ENCODE measurements around the gene DCAF6. TPM values are rescaled to one million over a fixed set of nuclear protein-coding genes. Genes with fewer than 3 reads are reported as not detected.
"Not testable (repeated sequence)": the region's sequence is repeated elsewhere in the genome, so short reads cannot be mapped to it uniquely, and the experiment has no call there.

The DCAF6 gene
- total and polyA plus RNA-seq, 4 donors, result 33.5 to 105 (median 71.1) TPM

DNA sequence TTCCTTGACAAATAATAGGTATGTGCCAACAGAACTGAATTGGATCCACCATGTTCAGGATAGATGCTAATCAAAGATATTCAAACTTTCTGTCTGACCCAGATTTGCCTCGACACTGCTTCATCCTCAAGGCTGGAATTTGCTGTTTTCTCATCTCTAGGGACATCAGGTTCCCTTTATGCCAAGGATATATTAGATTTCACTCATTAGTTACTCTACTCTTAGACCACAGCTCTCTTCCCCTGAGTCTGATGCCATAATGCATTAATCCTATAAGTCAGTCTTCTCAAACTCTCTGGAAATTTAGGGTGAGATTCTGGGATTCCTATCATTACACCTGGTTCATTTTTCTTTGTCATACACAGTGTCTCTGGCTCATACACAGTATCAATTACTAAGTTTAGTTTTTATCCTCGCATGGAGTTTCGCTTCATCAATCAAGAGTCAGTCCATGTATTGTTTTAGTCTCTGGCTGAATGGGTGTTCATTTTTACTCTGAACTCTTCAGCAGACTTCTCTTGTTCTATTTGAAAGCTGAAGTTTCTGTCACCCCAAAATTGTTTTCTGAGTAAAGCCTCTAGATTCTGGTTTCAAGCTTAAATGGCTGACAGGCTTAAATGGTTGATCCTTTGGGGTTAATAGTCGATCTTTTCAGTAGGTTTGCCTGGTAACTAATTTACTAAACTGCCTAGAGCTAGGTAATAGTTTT lies 9.3 kb upstream of the DCAF6 start:
- TF ChIP-seq YY1 (IDR thresholded peaks at IDR 0.05) (no peak), EGR1 (IDR thresholded peaks at IDR 0.05; ENCODE audit: low read depth in 2 of 2) (no peak), SP1 (IDR thresholded peaks at IDR 0.05) (no peak), FOXA2 (IDR thresholded peaks at IDR 0.05) (no peak), HNF4G (IDR thresholded peaks at IDR 0.05) (no peak), RXRA (IDR thresholded peaks at IDR 0.05) (no peak), JUND (IDR thresholded peaks at IDR 0.05) (no peak), RAD21 (IDR thresholded peaks at IDR 0.05) (no peak), TAF1 (conservative IDR thresholded peaks at IDR 0.05) (no peak), GABPA (IDR thresholded peaks at IDR 0.05 in 1 of 2, conservative IDR thresholded peaks at IDR 0.05 in 1 of 2) (no peak)
- TF ChIP-seq, protein P1, sequence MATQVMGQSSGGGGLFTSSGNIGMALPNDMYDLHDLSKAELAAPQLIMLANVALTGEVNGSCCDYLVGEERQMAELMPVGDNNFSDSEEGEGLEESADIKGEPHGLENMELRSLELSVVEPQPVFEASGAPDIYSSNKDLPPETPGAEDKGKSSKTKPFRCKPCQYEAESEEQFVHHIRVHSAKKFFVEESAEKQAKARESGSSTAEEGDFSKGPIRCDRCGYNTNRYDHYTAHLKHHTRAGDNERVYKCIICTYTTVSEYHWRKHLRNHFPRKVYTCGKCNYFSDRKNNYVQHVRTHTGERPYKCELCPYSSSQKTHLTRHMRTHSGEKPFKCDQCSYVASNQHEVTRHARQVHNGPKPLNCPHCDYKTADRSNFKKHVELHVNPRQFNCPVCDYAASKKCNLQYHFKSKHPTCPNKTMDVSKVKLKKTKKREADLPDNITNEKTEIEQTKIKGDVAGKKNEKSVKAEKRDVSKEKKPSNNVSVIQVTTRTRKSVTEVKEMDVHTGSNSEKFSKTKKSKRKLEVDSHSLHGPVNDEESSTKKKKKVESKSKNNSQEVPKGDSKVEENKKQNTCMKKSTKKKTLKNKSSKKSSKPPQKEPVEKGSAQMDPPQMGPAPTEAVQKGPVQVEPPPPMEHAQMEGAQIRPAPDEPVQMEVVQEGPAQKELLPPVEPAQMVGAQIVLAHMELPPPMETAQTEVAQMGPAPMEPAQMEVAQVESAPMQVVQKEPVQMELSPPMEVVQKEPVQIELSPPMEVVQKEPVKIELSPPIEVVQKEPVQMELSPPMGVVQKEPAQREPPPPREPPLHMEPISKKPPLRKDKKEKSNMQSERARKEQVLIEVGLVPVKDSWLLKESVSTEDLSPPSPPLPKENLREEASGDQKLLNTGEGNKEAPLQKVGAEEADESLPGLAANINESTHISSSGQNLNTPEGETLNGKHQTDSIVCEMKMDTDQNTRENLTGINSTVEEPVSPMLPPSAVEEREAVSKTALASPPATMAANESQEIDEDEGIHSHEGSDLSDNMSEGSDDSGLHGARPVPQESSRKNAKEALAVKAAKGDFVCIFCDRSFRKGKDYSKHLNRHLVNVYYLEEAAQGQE (IDR thresholded peaks at IDR 0.05), result no peak
- TF ChIP-seq, protein P2, sequence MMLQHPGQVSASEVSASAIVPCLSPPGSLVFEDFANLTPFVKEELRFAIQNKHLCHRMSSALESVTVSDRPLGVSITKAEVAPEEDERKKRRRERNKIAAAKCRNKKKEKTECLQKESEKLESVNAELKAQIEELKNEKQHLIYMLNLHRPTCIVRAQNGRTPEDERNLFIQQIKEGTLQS (IDR thresholded peaks at IDR 0.05), result no peak
- TF ChIP-seq, protein P3, sequence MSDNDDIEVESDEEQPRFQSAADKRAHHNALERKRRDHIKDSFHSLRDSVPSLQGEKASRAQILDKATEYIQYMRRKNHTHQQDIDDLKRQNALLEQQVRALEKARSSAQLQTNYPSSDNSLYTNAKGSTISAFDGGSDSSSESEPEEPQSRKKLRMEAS (IDR thresholded peaks at IDR 0.05), result no peak
- TF ChIP-seq, protein P4, sequence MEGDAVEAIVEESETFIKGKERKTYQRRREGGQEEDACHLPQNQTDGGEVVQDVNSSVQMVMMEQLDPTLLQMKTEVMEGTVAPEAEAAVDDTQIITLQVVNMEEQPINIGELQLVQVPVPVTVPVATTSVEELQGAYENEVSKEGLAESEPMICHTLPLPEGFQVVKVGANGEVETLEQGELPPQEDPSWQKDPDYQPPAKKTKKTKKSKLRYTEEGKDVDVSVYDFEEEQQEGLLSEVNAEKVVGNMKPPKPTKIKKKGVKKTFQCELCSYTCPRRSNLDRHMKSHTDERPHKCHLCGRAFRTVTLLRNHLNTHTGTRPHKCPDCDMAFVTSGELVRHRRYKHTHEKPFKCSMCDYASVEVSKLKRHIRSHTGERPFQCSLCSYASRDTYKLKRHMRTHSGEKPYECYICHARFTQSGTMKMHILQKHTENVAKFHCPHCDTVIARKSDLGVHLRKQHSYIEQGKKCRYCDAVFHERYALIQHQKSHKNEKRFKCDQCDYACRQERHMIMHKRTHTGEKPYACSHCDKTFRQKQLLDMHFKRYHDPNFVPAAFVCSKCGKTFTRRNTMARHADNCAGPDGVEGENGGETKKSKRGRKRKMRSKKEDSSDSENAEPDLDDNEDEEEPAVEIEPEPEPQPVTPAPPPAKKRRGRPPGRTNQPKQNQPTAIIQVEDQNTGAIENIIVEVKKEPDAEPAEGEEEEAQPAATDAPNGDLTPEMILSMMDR (IDR thresholded peaks at IDR 0.05; ENCODE audit: low read depth, low read length, missing input control), result no peak
- peak overlapping the region; percentile 16 to 61 for H3K27ac ChIP-seq (ENCODE audit: low read depth in 1 of 2, low read length in 2 of 2)
- peak overlapping the region in 2 of 3 donors; percentile 9 to 34 for H3K4me3 ChIP-seq (ENCODE audit: low read depth in 1 of 3, low read length in 3 of 3)

DNA sequence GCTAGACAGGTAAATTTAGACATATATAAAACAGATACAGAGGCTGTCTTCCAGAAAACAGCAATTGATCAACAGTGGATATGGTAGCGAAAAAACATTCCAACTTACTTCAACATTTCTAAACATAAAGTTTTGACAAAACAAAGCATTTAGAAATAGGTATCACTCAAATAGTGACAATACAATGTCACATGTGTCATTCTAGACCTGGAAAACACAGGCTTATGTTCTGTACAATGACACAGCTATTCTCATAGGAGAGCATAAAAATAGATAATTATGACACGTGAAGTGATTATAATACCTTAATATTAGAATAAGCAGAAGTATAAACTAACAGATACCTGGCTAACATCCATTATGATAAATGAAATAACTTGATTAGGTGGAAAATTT lies 8.0 kb upstream of the DCAF6 start:
- Histone ChIP-seq H3K9me3 (ENCODE audit: control insufficient read depth in 4 of 4, low read length in 3 of 4) (no peaks in the 10 kb centered on the region), H3K4me3 (ENCODE audit: low read depth in 1 of 3, low read length in 3 of 3) (peak overlapping the region in 1 of 3 donors; percentile 34), H3K27me3 (ENCODE audit: control insufficient read depth in 4 of 4, insufficient read depth in 4 of 4, low read length in 3 of 4) (no peaks in the 10 kb centered on the region), H3K36me3 (ENCODE audit: control insufficient read depth in 4 of 4, insufficient read depth in 3 of 4, low read depth in 1 of 4, low read length in 3 of 4) (peaks cover 0 to 2% (median under 1%) of the 10 kb centered on the region in 4 donors), H3K9ac (ENCODE audit: low read depth in 1 of 2, low read length in 2 of 2) (peak overlapping the region in 1 of 2 donors; percentile 66), H3K27ac (ENCODE audit: low read depth in 1 of 2, low read length in 2 of 2) (peak overlapping the region; percentile 16 to 61), H3K4me1 (ENCODE audit: control insufficient read depth in 4 of 4, insufficient read depth in 4 of 4, low read length in 3 of 4) (peaks cover 1 to 49% (median 33%) of the 10 kb centered on the region in 4 donors)
- 35% methylated on average over 2 of the region's 2 CpGs for WGBS
- DNase-seq (ENCODE audit: low spot score), result no peak
- no peak for TF ChIP-seq YY1 (IDR thresholded peaks at IDR 0.05)
- no peak for TF ChIP-seq EGR1 (IDR thresholded peaks at IDR 0.05; ENCODE audit: low read depth in 2 of 2)
- TF ChIP-seq, protein P4 (IDR thresholded peaks at IDR 0.05; ENCODE audit: low read depth, low read length, missing input control), result no peak
- TF ChIP-seq FOXA2 (IDR thresholded peaks at IDR 0.05), result no peak

More for the DNA sequence above, 9.3 kb upstream of the DCAF6 start:
- DNase-seq (ENCODE audit: low spot score), result no peak
- WGBS, result 40% methylated on average over 4 of the region's 4 CpGs
- Histone ChIP-seq H3K9me3 (ENCODE audit: control insufficient read depth in 4 of 4, low read length in 3 of 4) (no peaks in the 10 kb centered on the region), H3K9ac (ENCODE audit: low read depth in 1 of 2, low read length in 2 of 2) (peak overlapping the region; percentile 18 to 73), H3K27me3 (ENCODE audit: control insufficient read depth in 4 of 4, insufficient read depth in 4 of 4, low read length in 3 of 4) (no peaks in the 10 kb centered on the region), H3K4me1 (ENCODE audit: control insufficient read depth in 4 of 4, insufficient read depth in 4 of 4, low read length in 3 of 4) (peaks cover 1 to 56% (median 28%) of the 10 kb centered on the region in 4 donors), H3K36me3 (ENCODE audit: control insufficient read depth in 4 of 4, insufficient read depth in 3 of 4, low read depth in 1 of 4, low read length in 3 of 4) (peaks cover 0 to 5% (median 1%) of the 10 kb centered on the region in 4 donors)

DNA sequence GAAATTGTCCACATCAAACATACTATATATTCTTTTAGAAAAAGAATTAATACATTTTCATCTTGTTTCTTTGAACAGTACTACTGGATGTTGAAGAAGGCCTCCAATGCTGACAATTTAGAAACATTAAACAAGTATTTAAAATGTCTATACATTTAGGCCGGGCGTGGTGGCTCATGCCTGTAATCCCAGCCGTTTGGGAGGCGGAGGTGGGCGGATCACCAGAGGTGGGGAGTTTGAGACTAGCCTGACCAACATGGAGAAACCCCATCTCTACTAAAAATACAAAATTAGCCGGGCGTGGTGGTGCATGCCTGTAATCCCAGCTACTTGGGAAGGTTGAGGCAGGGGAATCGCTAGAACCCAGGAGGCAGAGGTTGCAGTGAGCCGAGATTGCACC lies 7.6 kb upstream of the DCAF6 start:
- Histone ChIP-seq H3K27ac (ENCODE audit: low read depth in 1 of 2, low read length in 2 of 2) (peak overlapping the region; percentile 16 to 61), H3K9ac (ENCODE audit: low read depth in 1 of 2, low read length in 2 of 2) (peak overlapping the region in 1 of 2 donors; percentile 66), H3K4me3 (ENCODE audit: low read depth in 1 of 3, low read length in 3 of 3) (peak overlapping the region in 1 of 3 donors; percentile 17), H3K4me1 (ENCODE audit: control insufficient read depth in 4 of 4, insufficient read depth in 4 of 4, low read length in 3 of 4) (peaks cover 1 to 50% (median 38%) of the 10 kb centered on the region in 4 donors)
- 43% methylated on average over 9 of the region's 9 CpGs for WGBS
- not testable (repeated sequence) for H3K27me3 ChIP-seq (ENCODE audit: control insufficient read depth in 4 of 4, insufficient read depth in 4 of 4, low read length in 3 of 4); DNase-seq (ENCODE audit: low spot score); H3K9me3 ChIP-seq (ENCODE audit: control insufficient read depth in 4 of 4, low read length in 3 of 4); H3K36me3 ChIP-seq (ENCODE audit: control insufficient read depth in 4 of 4, insufficient read depth in 3 of 4, low read depth in 1 of 4, low read length in 3 of 4)
